T1000 (cell line): ENCODE measurements around the gene SCCPDH.
"Not testable (repeated sequence)": the region's sequence is repeated elsewhere in the genome, so short reads cannot be mapped to it uniquely, and the experiment has no call there.

Experiments
- DNase-seq: peaks from one replicate; lab custom pipeline; 2025; ENCODE audit warnings: mixed read lengths; lab: John Stamatoyannopoulos, UW

Gene SCCPDH

GRCh38 chr1:246708166-246708565 is 16.0 kb upstream of the SCCPDH start:
- DNase-seq, result no peak

GRCh38 chr1:246709196-246709595 is 15.0 kb upstream of the SCCPDH start:
- no peak for DNase-seq

GRCh38 chr1:246709835-246710234 is 14.4 kb upstream of the SCCPDH start:
- DNase-seq, result no peak

GRCh38 chr1:246711548-246712003 is 12.6 kb upstream of the SCCPDH start:
- no peak for DNase-seq

- not testable (repeated sequence) for DNase-seq
These were observed 11.8 kb upstream of the SCCPDH start for GRCh38 chr1:246712428-246712827.

GRCh38 chr1:246719361-246719760 is 4.8 kb upstream of the SCCPDH start:
- not testable (repeated sequence) for DNase-seq

- DNase-seq, result not testable (repeated sequence)
These were observed 3.4 kb upstream of the SCCPDH start for GRCh38 chr1:246720814-246721213.

GRCh38 chr1:246722720-246723119 is 1.5 kb upstream of the SCCPDH start:
- no peak for DNase-seq

- no peak for DNase-seq
These were observed 504 bp downstream of the SCCPDH start for GRCh38 chr1:246724731-246725095.

- DNase-seq, result no peak
These were observed 982 bp downstream of the SCCPDH start for GRCh38 chr1:246725191-246725590.

GRCh38 chr1:246726255-246726679 is 2.1 kb downstream of the SCCPDH start:
- DNase-seq, result no peak

GRCh38 chr1:246726881-246727280 is 2.7 kb downstream of the SCCPDH start:
- no peak for DNase-seq

GRCh38 chr1:246727594-246727993 is 3.4 kb downstream of the SCCPDH start:
- no peak for DNase-seq

GRCh38 chr1:246728311-246728710 is 4.1 kb downstream of the SCCPDH start:
- no peak for DNase-seq

GRCh38 chr1:246729040-246729439 is 4.8 kb downstream of the SCCPDH start:
- not testable (repeated sequence) for DNase-seq

- no peak for DNase-seq
These were observed 6.6 kb downstream of the SCCPDH start for GRCh38 chr1:246730839-246731238.

GRCh38 chr1:246731873-246732272 is 7.7 kb downstream of the SCCPDH start:
- DNase-seq, result not testable (repeated sequence)

- no peak for DNase-seq
These were observed 9.5 kb downstream of the SCCPDH start for GRCh38 chr1:246733704-246734103.

- DNase-seq, result no peak
These were observed 10.7 kb downstream of the SCCPDH start for GRCh38 chr1:246734866-246735265.

GRCh38 chr1:246735735-246736134 is 11.5 kb downstream of the SCCPDH start:
- DNase-seq, result no peak

- no peak for DNase-seq
These were observed 18.2 kb downstream of the SCCPDH start for GRCh38 chr1:246742396-246742795.

GRCh38 chr1:246746155-246746554 is 21.9 kb downstream of the SCCPDH start:
- not testable (repeated sequence) for DNase-seq

- no peak for DNase-seq
These were observed 23.8 kb downstream of the SCCPDH start for GRCh38 chr1:246748006-246748405.

- DNase-seq, result peak; percentile 26
These were observed 24.7 kb downstream of the SCCPDH start for GRCh38 chr1:246748867-246749266.

GRCh38 chr1:246750752-246751151 is 26.5 kb downstream of the SCCPDH start:
- DNase-seq, result no peak
